Kidney epithelial cell (primary cell): Measurements from ENCODE around the gene PRMT7. TPM values are rescaled to one million over a fixed set of nuclear protein-coding genes. Genes with fewer than 3 reads are reported as not detected.

Experiments used
- DNase-seq: peaks from one replicate; pipeline ENCODE4 v3.0.0-alpha.2; 2010; ENCODE audit warnings: low read depth
- H3K27me3 ChIP-seq: 2 replicates; pipeline ENCODE4 v1.6.0; 2011; ENCODE audit warnings: low read length; ENCODE audit not compliant: control insufficient read depth, insufficient read depth
- H3K36me3 ChIP-seq: 2 replicates; pipeline ENCODE4 v1.5.1; 2011; ENCODE audit warnings: low read length; ENCODE audit not compliant: control insufficient read depth, insufficient read depth
- H3K4me3 ChIP-seq: 2 replicates; pipeline ENCODE4 v1.5.1; 2011; ENCODE audit warnings: low read depth, mild to moderate bottlenecking, control low read depth, low read length
- CTCF ChIP-seq: IDR thresholded peaks from 2 replicates; pipeline ENCODE4 v1.5.1; 2011; ENCODE audit warnings: mild to moderate bottlenecking, moderate library complexity, low read length, control low read depth, inconsistent platforms; ENCODE audit not compliant: insufficient read depth, poor library complexity, severe bottlenecking
- total RNA-seq: library from RNA; depleted of rRNA; stranded (reverse); fragments of >200 nt; gene quantifications from 2 replicates; pipeline ENCODE4 v1.2.3, GENCODE V29; 2015

Gene PRMT7
- total RNA-seq, 1 donor from 2014 or later: 41.8 TPM

- H3K36me3 ChIP-seq: no peaks in the 10 kb centered on the region
- H3K27me3 ChIP-seq: no peaks in the 10 kb centered on the region
- no peak for TF ChIP-seq CTCF
- H3K4me3 ChIP-seq: peak overlapping the region; percentile 88
- no peak for DNase-seq
Observed at GRCh38 chr16:68310437-68310773, 414 bp upstream of the PRMT7 start.

GRCh38 chr16:68313116-68313515 is 2.3 kb downstream of the PRMT7 start:
- DNase-seq: no peak
- Histone ChIP-seq H3K36me3 (peaks cover 1% of the 10 kb centered on the region), H3K4me3 (no peak overlapping the region), H3K27me3 (no peaks in the 10 kb centered on the region)
- TF ChIP-seq CTCF: no peak

- H3K36me3 ChIP-seq: peaks cover 1% of the 10 kb centered on the region
Observed at GRCh38 chr16:68319185-68319908, 8.5 kb downstream of the PRMT7 start.

GRCh38 chr16:68324336-68324735 is 13.5 kb downstream of the PRMT7 start:
- Histone ChIP-seq H3K27me3 (no peaks in the 10 kb centered on the region), H3K36me3 (no peaks in the 10 kb centered on the region)
- TF ChIP-seq CTCF: no peak

More at GRCh38 chr16:68319185-68319908, 8.5 kb downstream of the PRMT7 start:
- DNase-seq: no peak
- H3K27me3 ChIP-seq: no peaks in the 10 kb centered on the region
- H3K4me3 ChIP-seq: no peak overlapping the region
- TF ChIP-seq CTCF: no peak

GRCh38 chr16:68324780-68325357 is 14.1 kb downstream of the PRMT7 start:
- DNase-seq: no peak
- no peaks in the 10 kb centered on the region for H3K36me3 ChIP-seq
- no peaks in the 10 kb centered on the region for H3K27me3 ChIP-seq
- no peak overlapping the region for H3K4me3 ChIP-seq
- TF ChIP-seq CTCF: no peak

More at GRCh38 chr16:68324336-68324735, 13.5 kb downstream of the PRMT7 start:
- H3K4me3 ChIP-seq: no peak overlapping the region
- DNase-seq: no peak
